Rectal smooth muscle tissue (tissue), 1 donor: ENCODE data around the gene NDUFAF5.
A peak's percentile ranks its signal among the peaks of the same experiment; 100 is the strongest.
"Not testable (repeated sequence)": the region's sequence is repeated elsewhere in the genome, so short reads cannot be mapped to it uniquely, and the experiment has no call there.

Experiments used
- H3K27ac ChIP-seq: one replicate; pipeline ENCODE4 v1.7.0; 2013; ENCODE audit warnings: low read depth, low read length, inconsistent platforms
- H3K27me3 ChIP-seq: one replicate; pipeline ENCODE4 v1.7.0; 2013; ENCODE audit warnings: low read length; ENCODE audit not compliant: control insufficient read depth, insufficient read depth
- H3K36me3 ChIP-seq: one replicate; pipeline ENCODE4 v1.7.0; 2013; ENCODE audit warnings: low read length; ENCODE audit not compliant: control insufficient read depth, insufficient read depth
- H3K4me1 ChIP-seq: one replicate; pipeline ENCODE4 v1.7.0; 2013; ENCODE audit warnings: low read length; ENCODE audit not compliant: control insufficient read depth, insufficient read depth
- H3K4me3 ChIP-seq: one replicate; pipeline ENCODE4 v1.7.0; 2013; ENCODE audit warnings: low read length
- H3K9ac ChIP-seq: one replicate; pipeline ENCODE4 v1.7.0; 2013; ENCODE audit warnings: low read length

The NDUFAF5 gene, protein sequence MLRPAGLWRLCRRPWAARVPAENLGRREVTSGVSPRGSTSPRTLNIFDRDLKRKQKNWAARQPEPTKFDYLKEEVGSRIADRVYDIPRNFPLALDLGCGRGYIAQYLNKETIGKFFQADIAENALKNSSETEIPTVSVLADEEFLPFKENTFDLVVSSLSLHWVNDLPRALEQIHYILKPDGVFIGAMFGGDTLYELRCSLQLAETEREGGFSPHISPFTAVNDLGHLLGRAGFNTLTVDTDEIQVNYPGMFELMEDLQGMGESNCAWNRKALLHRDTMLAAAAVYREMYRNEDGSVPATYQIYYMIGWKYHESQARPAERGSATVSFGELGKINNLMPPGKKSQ

DNA sequence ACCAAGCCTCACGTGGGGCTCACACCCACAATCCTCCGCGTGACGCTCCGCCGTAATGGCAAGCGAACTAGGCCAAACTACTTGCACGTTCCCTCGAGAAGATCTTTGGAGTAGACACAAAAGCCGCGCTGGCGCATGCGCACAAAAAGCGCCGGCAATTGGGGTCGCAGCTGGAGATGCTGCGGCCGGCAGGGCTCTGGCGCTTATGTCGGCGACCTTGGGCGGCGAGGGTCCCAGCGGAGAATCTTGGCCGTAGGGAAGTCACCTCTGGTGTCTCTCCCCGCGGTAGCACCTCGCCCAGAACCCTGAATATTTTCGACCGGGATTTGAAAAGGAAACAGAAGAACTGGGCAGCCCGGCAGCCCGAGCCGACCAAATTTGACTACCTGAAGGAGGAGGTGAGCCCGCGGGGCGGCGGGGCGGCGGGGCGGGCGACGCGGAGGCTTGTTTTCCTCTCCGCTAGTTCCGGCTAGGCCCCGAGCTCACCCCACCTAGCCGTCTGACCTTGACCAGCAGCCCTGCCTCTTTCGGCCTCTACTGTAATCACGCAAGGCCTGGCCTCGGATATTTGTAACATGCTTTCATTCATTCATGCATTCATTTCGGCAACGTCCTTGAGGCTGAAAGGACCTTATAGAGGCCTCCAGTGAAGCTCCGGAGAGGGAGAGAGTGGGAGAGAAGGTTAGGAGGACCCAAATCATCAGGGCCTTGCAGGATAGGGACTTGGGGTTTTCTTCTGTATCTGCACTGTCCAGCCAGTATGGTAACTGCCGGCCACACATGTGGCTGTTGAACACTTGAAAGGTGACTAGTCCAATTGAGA, at the start of gene NDUFAF5, which contains the start of gene ESF1:
Gene NDUFAF5, plus strand, starts transcription at position 136 of the 823 bp plus-strand sequence. Its CDS starts 41 bp downstream, at position 177.
Gene ESF1, minus strand, starts transcription at position 27 of the 823 bp plus-strand sequence. CDS start 1,779 bp downstream, outside the sequence.
- Histone ChIP-seq H3K4me3 (peak within 1 kb of the TSS; percentile 83), H3K4me1 (peaks cover 14% of the 10 kb centered on the region), H3K27ac (peak within 1 kb of the TSS; percentile 88), H3K9ac (peak within 1 kb of the TSS; percentile 61), H3K36me3 (peaks cover 6% of the 10 kb centered on the region), H3K27me3 (no peaks in the 10 kb centered on the region)

DNA sequence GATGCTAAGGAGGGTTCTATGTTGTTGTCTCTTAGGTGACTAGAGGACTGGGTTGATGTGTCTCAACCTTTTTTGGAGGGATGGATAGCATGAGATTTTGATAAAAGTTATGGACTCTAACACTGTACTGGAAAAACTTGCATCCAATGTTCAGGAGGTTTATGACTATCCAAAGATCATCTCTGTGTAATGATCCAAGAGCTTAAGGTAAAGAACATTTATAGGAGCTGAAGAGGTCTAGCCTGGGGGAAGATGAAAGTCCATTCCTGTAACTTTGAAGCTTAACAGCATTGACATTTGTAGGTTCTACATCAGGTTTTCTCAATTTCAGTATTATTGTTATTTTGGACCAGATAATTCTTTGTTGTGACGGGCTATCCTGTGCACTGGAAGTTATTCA, 49.0 kb upstream of the NDUFAF5 start:
- H3K27ac ChIP-seq: no peak overlapping the region

DNA sequence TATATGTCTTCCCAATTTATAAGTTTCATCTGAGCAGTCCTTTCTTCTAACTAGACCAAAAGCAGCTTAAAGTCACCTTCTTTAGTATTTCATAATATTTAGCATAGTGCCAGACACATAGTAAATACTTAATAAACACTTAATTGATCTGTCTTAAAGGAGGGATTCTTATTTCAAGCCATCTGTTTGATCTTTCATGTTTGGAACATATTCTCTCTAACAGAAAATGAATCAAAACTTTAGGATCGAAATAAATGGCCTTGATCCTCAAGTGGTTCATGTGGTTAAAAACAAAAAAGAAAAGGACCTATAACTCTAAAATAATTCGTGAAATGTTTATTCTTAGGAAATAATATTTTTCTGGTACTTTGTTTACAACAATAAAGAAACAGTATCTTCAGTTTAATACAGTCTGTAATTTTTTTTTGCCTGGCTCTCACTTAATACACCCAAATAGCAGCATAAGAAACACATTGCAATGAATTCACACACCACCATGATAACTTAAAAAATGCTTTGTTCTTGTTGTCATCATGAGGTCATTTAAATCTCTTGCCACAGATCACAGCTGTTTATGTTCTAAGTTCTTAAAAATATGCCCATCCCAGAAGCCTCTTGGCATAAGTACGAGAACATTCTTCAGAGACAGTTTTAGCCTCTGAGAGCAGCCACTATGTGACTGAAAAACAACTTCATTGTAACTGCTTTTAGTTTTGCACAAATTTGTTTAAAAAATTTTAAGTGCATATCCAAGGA, 48.2 kb upstream of the NDUFAF5 start:
- Histone ChIP-seq H3K4me3 (no peak overlapping the region), H3K27ac (peak overlapping the region; percentile 59), H3K4me1 (peaks cover 6% of the 10 kb centered on the region), H3K27me3 (no peaks in the 10 kb centered on the region), H3K36me3 (peaks cover 4% of the 10 kb centered on the region), H3K9ac (no peak overlapping the region)

More for the DNA sequence above, 49.0 kb upstream of the NDUFAF5 start:
- peaks cover 4% of the 10 kb centered on the region for H3K36me3 ChIP-seq
- no peak overlapping the region for H3K4me3 ChIP-seq
- no peak overlapping the region for H3K9ac ChIP-seq
- H3K27me3 ChIP-seq: no peaks in the 10 kb centered on the region
- H3K4me1 ChIP-seq: peaks cover 6% of the 10 kb centered on the region

DNA sequence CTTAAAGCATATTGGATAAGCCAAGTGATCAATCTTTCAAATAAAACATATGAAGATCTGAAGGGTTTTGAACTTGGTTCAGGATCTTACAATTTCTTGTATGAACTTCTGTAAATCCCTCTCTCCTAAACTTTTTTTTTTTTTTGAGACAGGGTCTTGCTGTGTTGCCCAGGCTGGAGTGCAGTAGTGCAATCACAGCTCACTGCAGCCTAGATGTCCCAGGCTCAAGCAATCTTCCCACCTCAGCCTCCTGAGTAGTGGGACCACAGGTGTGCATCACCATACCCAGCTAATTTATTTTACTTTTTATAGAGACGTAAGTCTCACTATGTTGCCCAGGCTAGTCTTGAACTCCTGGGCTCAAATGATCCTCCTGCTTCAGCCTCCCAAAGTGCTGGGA, 46.6 kb upstream of the NDUFAF5 start:
- H3K4me1 ChIP-seq, H3K27me3 ChIP-seq, H3K9ac ChIP-seq, H3K36me3 ChIP-seq, H3K27ac ChIP-seq, H3K4me3 ChIP-seq: not testable (repeated sequence)

DNA sequence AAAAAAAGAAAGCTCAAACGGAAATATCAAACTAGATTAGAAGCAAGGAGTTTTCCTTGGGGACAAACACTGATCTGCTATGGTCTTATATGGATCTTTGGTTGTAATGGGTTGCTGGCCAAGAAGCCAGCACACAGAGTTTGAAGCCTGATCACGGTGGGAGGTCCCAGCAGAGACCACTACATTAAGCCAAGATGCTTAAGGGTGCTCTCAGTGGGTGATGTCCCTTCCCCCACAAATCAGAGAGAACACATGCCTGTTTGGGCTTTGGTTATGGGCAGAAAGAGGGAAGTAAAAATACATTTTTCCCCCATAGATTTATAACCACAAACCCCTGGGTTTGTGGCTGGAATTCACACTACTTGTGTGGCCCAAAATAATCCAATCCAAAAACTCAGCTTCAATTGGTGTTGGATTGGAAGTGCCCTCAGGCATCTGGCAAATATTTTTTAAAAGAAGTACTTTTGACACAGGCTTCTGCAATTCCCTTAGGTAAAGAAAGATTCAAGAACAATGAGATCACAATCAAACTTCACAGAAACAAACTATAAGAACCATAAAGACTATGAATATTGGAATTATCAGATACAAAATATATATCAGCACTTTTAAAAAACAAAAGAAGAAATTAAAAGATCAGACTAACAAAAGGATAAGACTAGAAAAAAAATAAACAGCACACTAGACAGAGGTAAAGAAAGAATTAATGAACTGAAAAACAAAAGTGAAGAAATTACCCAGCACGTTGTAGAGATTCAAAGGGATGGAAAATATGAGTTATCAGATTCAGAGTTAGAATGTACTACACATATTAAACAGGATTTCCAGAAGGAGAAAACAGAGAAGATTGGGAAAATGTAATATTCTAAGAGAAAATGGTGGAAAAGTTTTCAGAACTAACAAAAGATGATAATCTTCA, 44.8 kb upstream of the NDUFAF5 start:
- no peak overlapping the region for H3K27ac ChIP-seq
- no peaks in the 10 kb centered on the region for H3K27me3 ChIP-seq
- H3K4me1 ChIP-seq: peaks cover 6% of the 10 kb centered on the region

DNA sequence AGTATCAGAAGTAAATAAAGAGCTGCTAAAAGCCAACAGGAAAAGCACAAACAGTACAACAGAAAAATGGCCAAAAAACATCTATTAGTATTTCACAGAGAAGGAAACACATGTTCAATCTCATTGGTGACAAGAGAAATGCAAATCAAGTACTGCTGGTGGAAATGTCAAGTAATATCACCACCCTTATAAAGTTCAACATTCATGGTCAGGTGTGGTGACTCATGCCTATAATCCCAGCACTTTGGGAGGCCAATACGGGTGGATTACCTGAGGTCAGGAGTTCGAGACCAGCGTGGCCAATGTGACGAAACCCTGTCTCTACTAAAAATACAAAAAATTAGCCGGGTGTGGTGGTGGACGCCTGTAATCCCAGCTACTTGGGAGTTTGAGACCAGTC, 42.9 kb upstream of the NDUFAF5 start:
- no peak overlapping the region for H3K9ac ChIP-seq
- no peaks in the 10 kb centered on the region for H3K36me3 ChIP-seq
- H3K27me3 ChIP-seq: no peaks in the 10 kb centered on the region
- no peak overlapping the region for H3K27ac ChIP-seq
- no peak overlapping the region for H3K4me3 ChIP-seq
- peaks cover 3% of the 10 kb centered on the region for H3K4me1 ChIP-seq

More for the DNA sequence above, 44.8 kb upstream of the NDUFAF5 start:
- no peak overlapping the region for H3K9ac ChIP-seq
- no peaks in the 10 kb centered on the region for H3K36me3 ChIP-seq
- H3K4me3 ChIP-seq: no peak overlapping the region

DNA sequence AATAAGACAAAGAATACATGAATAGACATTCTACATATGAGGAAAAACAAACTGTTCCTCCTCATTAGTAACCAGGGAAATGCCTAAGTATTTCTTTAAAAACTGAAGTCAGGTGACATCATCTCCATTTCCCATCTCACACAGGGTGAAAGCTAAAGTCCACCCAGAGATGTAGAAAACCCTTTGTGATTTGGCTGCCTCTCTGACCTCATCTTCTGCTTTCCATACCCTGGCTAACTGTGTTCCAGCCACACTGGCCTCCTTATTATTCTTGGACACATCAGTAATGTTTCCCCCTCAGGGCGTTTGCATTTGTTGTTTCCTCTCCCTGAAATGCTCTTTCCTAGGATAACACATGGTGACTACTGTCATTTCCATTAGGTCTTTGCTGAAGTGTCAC, 40.5 kb upstream of the NDUFAF5 start:
- Histone ChIP-seq H3K27ac (no peak overlapping the region), H3K4me1 (no peaks in the 10 kb centered on the region), H3K27me3 (no peaks in the 10 kb centered on the region), H3K4me3 (no peak overlapping the region), H3K36me3 (no peaks in the 10 kb centered on the region), H3K9ac (no peak overlapping the region)

DNA sequence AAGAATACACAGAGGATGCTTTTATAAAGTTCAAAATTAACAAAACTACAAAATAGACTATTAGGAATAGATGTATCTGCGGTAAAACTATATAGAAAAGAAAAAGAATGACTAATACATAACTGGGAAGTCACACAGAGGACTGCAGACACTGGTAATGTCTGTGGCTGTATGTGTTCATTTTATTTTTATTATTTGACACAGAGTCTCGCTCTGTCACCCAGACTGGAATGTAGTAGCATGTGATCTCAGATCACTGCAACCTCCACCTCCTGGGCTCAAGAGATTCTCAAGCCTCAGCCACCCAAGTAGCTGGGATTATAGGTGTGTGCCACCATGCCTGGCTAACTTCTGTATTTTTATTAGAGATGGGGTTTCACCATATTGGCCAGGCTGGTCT, 39.0 kb upstream of the NDUFAF5 start:
- Histone ChIP-seq H3K9ac (no peak overlapping the region), H3K4me3 (no peak overlapping the region), H3K27me3 (no peaks in the 10 kb centered on the region), H3K27ac (no peak overlapping the region), H3K4me1 (no peaks in the 10 kb centered on the region), H3K36me3 (no peaks in the 10 kb centered on the region)

DNA sequence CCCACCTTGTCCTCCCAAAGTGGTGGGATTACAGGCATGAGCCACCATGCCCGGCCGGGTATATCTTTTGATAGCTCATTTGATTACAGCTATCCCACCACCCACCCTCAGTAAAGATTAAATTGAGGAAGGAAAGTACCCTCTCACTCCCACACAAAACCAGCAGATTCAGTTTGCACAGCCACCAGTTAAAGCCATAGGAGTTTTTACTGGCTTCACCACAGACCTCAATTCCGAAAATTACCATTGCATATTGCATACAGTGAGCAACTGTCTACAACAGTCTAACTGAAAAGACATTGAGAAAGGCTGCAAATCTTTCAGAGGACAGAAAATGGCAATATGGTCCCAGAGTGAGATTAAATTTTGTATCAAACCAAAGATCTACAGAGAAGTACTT, 35.0 kb upstream of the NDUFAF5 start:
- no peaks in the 10 kb centered on the region for H3K4me1 ChIP-seq
- H3K36me3 ChIP-seq: no peaks in the 10 kb centered on the region
- H3K27ac ChIP-seq: no peak overlapping the region
- H3K4me3 ChIP-seq: no peak overlapping the region
- H3K9ac ChIP-seq: no peak overlapping the region
- H3K27me3 ChIP-seq: no peaks in the 10 kb centered on the region

DNA sequence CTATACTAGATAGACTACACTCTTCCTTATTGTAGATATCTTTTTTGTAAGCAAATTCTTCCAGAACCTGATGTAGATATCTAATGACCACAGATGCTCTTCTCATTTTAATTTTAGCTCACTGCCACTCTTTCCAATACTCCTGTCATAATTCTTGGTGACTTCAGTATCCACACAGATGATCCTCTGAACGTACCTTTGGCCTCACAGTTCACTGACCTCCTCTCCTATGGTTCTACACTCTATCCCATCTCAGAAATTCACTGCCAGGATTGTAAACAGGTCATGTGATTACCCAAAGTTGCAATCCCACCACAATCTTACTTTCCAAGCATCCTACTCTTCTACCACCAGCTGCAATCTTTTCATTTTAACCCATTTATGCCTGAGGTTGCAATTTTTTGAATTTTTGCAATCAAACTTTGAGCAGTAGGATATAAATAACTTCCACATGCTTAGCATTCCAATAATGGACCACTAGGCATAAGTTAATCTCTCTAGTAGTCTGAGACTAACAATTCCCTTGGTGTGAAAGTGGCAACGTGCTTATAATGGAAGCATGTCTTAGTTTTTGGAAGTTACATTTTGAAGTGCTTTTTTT, 31.3 kb upstream of the NDUFAF5 start:
- H3K4me3 ChIP-seq: no peak overlapping the region
- no peaks in the 10 kb centered on the region for H3K36me3 ChIP-seq
- no peaks in the 10 kb centered on the region for H3K4me1 ChIP-seq
- H3K9ac ChIP-seq: no peak overlapping the region
- H3K27ac ChIP-seq: no peak overlapping the region
- H3K27me3 ChIP-seq: no peaks in the 10 kb centered on the region

DNA sequence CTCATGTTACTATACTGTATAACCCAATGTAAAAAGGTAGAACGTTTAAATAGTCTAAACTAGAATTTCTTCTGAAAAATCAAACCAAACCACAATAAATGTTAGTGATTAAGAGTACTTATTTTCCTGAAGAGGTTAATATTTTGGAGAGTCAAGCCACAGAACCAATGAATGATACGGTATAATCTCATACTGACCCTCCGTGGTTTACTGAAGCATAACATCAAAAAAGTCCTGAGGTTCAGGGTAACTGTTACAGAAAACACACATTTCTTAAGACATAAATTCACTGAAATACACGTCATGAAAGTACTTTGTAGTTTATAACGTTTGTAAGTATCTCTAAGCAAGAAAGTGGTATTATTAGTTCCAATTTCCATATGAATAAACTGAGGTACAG, 29.0 kb upstream of the NDUFAF5 start:
- Histone ChIP-seq H3K27me3 (no peaks in the 10 kb centered on the region), H3K9ac (no peak overlapping the region), H3K4me1 (no peaks in the 10 kb centered on the region), H3K4me3 (no peak overlapping the region), H3K27ac (no peak overlapping the region), H3K36me3 (no peaks in the 10 kb centered on the region)
